Adipocyte (in vitro differentiated cells): ENCODE data around the gene EMSY.

Experiments
- DNase-seq: peaks from one replicate; pipeline ENCODE4 v3.0.0-alpha.2; 2015; ENCODE audit warnings: low read depth
- H3K27me3 ChIP-seq: replicated peaks from 2 replicates; pipeline ENCODE4 v1.7.0; 2013; ENCODE audit warnings: mild to moderate bottlenecking, low read length, moderate library complexity; ENCODE audit not compliant: control insufficient read depth, insufficient read depth
- H3K36me3 ChIP-seq: 2 replicates; pipeline ENCODE4 v1.7.0; 2013; ENCODE audit warnings: low read length, mild to moderate bottlenecking, moderate library complexity; ENCODE audit not compliant: control insufficient read depth, insufficient read depth, severe bottlenecking
- H3K4me1 ChIP-seq: 2 replicates; pipeline ENCODE4 v1.7.0; 2013; ENCODE audit warnings: mild to moderate bottlenecking, low read length, moderate library complexity; ENCODE audit not compliant: control insufficient read depth, insufficient read depth
- H3K4me3 ChIP-seq: 2 replicates; pipeline ENCODE4 v1.7.0; 2013; ENCODE audit warnings: mild to moderate bottlenecking, low read length, moderate library complexity
- H3K9ac ChIP-seq: 2 replicates; pipeline ENCODE4 v1.7.0; 2013; ENCODE audit warnings: mild to moderate bottlenecking, low read length, moderate library complexity
- H3K9me3 ChIP-seq: 2 replicates; pipeline ENCODE4 v1.7.0; 2013; ENCODE audit warnings: mild to moderate bottlenecking, low read length, moderate library complexity; ENCODE audit not compliant: control insufficient read depth

EMSY gene

GRCh38 chr11:76495019-76495418, 50.2 kb downstream of the EMSY start:
- no peak for DNase-seq
- H3K36me3 ChIP-seq: peaks cover 15% of the 10 kb centered on the region
- H3K9ac ChIP-seq: no peak overlapping the region
- no peak overlapping the region for H3K4me3 ChIP-seq
- H3K27me3 ChIP-seq: no peaks in the 10 kb centered on the region
- no peaks in the 10 kb centered on the region for H3K9me3 ChIP-seq
- H3K4me1 ChIP-seq: no peaks in the 10 kb centered on the region

GRCh38 chr11:76496174-76496573, 51.4 kb downstream of the EMSY start:
- DNase-seq: no peak
- H3K36me3 ChIP-seq: peaks cover 25% of the 10 kb centered on the region
- peaks cover 2% of the 10 kb centered on the region for H3K9me3 ChIP-seq
- H3K9ac ChIP-seq: no peak overlapping the region
- no peak overlapping the region for H3K4me3 ChIP-seq
- H3K27me3 ChIP-seq: no peaks in the 10 kb centered on the region
- H3K4me1 ChIP-seq: no peaks in the 10 kb centered on the region

GRCh38 chr11:76501526-76502202, 56.8 kb downstream of the EMSY start:
- H3K36me3 ChIP-seq: peaks cover 24% of the 10 kb centered on the region
- H3K4me3 ChIP-seq: no peak overlapping the region
- no peak for DNase-seq
- no peak overlapping the region for H3K9ac ChIP-seq
- H3K27me3 ChIP-seq: no peaks in the 10 kb centered on the region
- H3K4me1 ChIP-seq: no peaks in the 10 kb centered on the region
- peaks cover 11% of the 10 kb centered on the region for H3K9me3 ChIP-seq

GRCh38 chr11:76506833-76507232, 62.0 kb downstream of the EMSY start:
- H3K36me3 ChIP-seq: peaks cover 4% of the 10 kb centered on the region
- no peaks in the 10 kb centered on the region for H3K27me3 ChIP-seq
- no peak overlapping the region for H3K9ac ChIP-seq
- peaks cover 9% of the 10 kb centered on the region for H3K4me1 ChIP-seq
- H3K9me3 ChIP-seq: peaks cover 3% of the 10 kb centered on the region
- DNase-seq: no peak
- no peak overlapping the region for H3K4me3 ChIP-seq

GRCh38 chr11:76510060-76511047, 65.5 kb downstream of the EMSY start:
- no peaks in the 10 kb centered on the region for H3K27me3 ChIP-seq
- no peak overlapping the region for H3K9ac ChIP-seq
- H3K36me3 ChIP-seq: peaks cover 4% of the 10 kb centered on the region
- peak; percentile 52 for DNase-seq
- H3K4me3 ChIP-seq: no peak overlapping the region
- no peaks in the 10 kb centered on the region for H3K9me3 ChIP-seq
- peaks cover 17% of the 10 kb centered on the region for H3K4me1 ChIP-seq

GRCh38 chr11:76512851-76513653, 68.2 kb downstream of the EMSY start:
- Histone ChIP-seq H3K27me3 (no peaks in the 10 kb centered on the region), H3K9ac (peak overlapping the region; percentile 67), H3K4me3 (no peak overlapping the region), H3K9me3 (no peaks in the 10 kb centered on the region), H3K4me1 (peaks cover 17% of the 10 kb centered on the region), H3K36me3 (peaks cover 12% of the 10 kb centered on the region)
- DNase-seq: peak; percentile 78

- H3K27me3 ChIP-seq: no peaks in the 10 kb centered on the region
- DNase-seq: no peak
- H3K36me3 ChIP-seq: peaks cover 12% of the 10 kb centered on the region
- H3K4me3 ChIP-seq: no peak overlapping the region
- H3K9ac ChIP-seq: no peak overlapping the region
- H3K4me1 ChIP-seq: peaks cover 17% of the 10 kb centered on the region
- H3K9me3 ChIP-seq: no peaks in the 10 kb centered on the region
These were observed 68.8 kb downstream of the EMSY start for GRCh38 chr11:76513654-76514034.

GRCh38 chr11:76515494-76515893, 70.7 kb downstream of the EMSY start:
- no peak overlapping the region for H3K4me3 ChIP-seq
- H3K9ac ChIP-seq: no peak overlapping the region
- H3K36me3 ChIP-seq: peaks cover 12% of the 10 kb centered on the region
- H3K4me1 ChIP-seq: peaks cover 15% of the 10 kb centered on the region
- H3K9me3 ChIP-seq: no peaks in the 10 kb centered on the region
- peak; percentile 8 for DNase-seq
- H3K27me3 ChIP-seq: no peaks in the 10 kb centered on the region

GRCh38 chr11:76523147-76523546, 78.3 kb downstream of the EMSY start:
- H3K4me3 ChIP-seq: no peak overlapping the region
- H3K9ac ChIP-seq: no peak overlapping the region
- H3K9me3 ChIP-seq: no peaks in the 10 kb centered on the region
- H3K36me3 ChIP-seq: peaks cover 16% of the 10 kb centered on the region
- no peaks in the 10 kb centered on the region for H3K27me3 ChIP-seq
- DNase-seq: no peak
- H3K4me1 ChIP-seq: peaks cover 10% of the 10 kb centered on the region

- Histone ChIP-seq H3K4me3 (no peak overlapping the region), H3K27me3 (no peaks in the 10 kb centered on the region), H3K9me3 (no peaks in the 10 kb centered on the region), H3K36me3 (peaks cover 23% of the 10 kb centered on the region), H3K9ac (no peak overlapping the region), H3K4me1 (peaks cover 10% of the 10 kb centered on the region)
- DNase-seq: no peak
These were observed 79.1 kb downstream of the EMSY start for GRCh38 chr11:76523786-76524436.
